LNCAP (cell line): ENCODE data around the gene PM20D2.

ENCODE experiments used
- TF ChIP-seq, protein P1 (sequence below): fragments of 450-650 bp; IDR thresholded peaks from 2 replicates; pipeline ENCODE4 v1.5.1; 2017; ENCODE audit warnings: mild to moderate bottlenecking

Gene PM20D2

DNA sequence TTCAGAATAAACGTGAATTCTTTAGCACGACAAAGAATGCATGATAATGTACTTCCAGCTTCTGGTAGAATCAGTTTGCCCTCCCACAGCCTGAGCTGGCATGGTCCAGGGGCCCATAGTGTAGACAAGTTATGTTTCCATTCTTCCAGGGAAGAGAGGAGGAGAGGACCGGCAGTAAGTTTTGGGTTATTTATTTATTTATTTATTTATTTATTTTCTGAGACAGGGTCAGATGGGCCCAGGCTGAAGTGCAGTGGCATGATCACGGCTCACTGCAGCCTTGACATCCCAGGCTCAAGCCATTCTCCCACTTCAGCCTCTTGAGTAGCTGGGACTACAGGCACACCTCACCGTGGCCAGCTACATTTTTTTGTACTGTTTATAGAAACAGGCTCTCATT lies 66.6 kb downstream of the PM20D2 start:
- TF ChIP-seq, protein P1, sequence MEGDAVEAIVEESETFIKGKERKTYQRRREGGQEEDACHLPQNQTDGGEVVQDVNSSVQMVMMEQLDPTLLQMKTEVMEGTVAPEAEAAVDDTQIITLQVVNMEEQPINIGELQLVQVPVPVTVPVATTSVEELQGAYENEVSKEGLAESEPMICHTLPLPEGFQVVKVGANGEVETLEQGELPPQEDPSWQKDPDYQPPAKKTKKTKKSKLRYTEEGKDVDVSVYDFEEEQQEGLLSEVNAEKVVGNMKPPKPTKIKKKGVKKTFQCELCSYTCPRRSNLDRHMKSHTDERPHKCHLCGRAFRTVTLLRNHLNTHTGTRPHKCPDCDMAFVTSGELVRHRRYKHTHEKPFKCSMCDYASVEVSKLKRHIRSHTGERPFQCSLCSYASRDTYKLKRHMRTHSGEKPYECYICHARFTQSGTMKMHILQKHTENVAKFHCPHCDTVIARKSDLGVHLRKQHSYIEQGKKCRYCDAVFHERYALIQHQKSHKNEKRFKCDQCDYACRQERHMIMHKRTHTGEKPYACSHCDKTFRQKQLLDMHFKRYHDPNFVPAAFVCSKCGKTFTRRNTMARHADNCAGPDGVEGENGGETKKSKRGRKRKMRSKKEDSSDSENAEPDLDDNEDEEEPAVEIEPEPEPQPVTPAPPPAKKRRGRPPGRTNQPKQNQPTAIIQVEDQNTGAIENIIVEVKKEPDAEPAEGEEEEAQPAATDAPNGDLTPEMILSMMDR: no peak

DNA sequence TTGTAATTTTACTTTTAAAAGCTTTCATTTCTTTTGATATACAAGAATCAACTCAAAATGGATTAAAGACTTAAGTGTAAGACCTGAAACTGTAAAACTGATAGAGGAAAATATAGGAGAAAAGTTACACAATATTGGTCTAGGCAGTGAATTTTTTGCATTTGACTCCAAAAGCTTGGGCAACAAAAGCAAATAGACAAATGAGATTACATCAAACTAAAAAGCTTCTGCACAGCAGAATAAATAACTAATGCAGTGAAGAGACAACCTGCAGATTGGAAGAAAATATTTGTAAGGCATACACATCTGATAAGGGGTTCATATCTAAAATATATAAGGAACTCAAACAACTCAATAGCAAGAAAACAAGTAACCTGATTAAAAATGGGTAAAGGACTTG lies 68.3 kb downstream of the PM20D2 start:
- TF ChIP-seq, protein P1: no peak
